GM19467 (cell line): Measurements from ENCODE around the gene PPEF1.

Experiments
- ATAC-seq: cut with Tn5 transposase; IDR thresholded peaks from one replicate; pipeline ENCODE4 v1.9.1; 2021; ENCODE audit warnings: mild to moderate bottlenecking, moderate library complexity; ENCODE audit not compliant: unreplicated experiment

PPEF1 gene, protein sequence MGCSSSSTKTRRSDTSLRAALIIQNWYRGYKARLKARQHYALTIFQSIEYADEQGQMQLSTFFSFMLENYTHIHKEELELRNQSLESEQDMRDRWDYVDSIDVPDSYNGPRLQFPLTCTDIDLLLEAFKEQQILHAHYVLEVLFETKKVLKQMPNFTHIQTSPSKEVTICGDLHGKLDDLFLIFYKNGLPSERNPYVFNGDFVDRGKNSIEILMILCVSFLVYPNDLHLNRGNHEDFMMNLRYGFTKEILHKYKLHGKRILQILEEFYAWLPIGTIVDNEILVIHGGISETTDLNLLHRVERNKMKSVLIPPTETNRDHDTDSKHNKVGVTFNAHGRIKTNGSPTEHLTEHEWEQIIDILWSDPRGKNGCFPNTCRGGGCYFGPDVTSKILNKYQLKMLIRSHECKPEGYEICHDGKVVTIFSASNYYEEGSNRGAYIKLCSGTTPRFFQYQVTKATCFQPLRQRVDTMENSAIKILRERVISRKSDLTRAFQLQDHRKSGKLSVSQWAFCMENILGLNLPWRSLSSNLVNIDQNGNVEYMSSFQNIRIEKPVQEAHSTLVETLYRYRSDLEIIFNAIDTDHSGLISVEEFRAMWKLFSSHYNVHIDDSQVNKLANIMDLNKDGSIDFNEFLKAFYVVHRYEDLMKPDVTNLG

DNA sequence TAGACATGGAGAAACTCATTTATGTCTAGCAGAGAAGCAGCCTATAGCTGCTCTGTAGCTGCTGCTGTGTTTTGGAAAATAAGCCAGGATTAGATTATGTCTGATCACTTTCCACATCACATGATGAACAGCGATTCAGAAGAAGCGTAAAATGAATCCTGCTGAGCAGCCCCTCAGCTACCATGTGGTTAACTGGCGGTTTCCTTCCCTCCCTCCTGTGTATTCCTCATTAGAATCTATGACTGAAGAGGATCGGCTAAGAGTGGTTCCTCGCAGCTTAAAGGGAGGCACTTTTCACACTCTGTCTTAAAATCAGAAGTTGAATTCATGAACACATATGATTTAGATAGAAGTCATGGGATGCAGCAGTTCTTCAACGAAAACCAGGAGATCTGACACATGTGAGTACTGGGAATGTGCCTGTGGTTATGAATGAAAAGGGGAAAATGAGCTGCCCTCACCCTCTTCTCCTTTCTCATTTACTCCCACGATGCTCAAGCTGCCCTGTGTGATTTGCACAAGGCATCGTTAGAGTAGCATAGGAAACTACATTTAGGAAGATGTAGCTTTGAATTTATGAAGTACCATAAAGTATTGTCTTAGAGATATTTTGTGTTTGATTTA is at the start of gene PPEF1:
PPEF1 (plus strand) TSS at position 220 of the 624 bp plus-strand sequence; CDS start at position 356, 136 bp downstream.
- no peak for ATAC-seq

DNA sequence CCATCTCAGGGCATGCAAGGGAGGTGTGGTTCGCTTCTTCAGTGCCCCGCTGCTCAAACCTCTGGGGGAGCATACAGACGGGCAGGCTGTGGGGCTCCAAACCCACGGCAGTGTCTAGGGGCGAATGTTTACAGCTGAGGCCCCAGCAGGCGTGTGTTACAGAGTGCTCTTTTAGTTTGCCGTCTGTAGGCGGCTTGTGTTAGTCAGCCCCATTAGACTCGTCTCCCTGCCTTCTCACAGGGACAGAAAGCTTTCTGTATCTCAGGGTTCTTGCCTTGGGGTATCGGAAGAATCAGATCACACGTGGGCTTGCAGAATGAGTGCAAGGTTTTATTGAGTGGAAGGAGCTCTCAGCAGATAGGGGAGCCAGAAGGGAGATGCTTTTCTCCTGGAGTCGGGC is 46.2 kb upstream of the PPEF1 start:
- ATAC-seq: no peak

DNA sequence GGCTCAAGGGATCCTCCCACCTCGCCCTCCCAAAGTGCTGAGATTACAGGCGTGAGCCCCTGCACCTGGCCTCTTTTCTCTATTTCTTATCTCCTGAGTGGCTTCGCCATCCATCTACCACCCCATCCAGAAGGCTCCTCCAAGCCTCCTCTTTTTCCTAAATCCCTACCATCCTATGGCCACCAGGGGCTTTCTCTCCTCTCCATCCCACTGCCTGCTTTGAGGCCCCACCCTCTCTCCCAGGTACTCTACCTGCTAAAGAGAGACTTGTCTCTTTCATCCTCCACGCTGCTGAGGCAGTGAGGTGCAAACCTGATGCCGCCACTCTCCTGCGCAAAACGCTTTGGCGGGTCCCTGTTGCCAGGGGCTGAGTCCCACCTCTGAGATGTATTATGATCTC is 42.5 kb upstream of the PPEF1 start:
- ATAC-seq: no peak

DNA sequence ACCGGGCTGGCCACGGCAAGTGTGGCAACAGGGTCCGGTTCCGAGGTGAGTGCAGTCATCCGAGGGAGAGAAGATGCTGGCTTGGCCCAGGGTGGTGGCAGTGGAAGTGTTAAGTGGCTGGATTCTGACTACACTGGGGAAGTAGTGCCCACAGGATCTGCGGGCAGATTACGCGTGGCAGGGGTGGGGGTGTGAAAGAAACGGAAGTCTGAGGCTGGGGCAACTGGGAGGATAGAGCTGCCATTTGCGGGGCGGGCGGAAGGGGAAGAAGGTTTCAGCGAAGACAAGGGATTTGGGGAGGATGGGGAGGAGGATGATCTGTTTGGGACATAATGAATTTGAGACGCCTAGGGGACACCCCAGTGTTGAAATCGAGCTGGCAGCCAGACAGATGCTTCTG is 40.8 kb upstream of the PPEF1 start:
- ATAC-seq: no peak

DNA sequence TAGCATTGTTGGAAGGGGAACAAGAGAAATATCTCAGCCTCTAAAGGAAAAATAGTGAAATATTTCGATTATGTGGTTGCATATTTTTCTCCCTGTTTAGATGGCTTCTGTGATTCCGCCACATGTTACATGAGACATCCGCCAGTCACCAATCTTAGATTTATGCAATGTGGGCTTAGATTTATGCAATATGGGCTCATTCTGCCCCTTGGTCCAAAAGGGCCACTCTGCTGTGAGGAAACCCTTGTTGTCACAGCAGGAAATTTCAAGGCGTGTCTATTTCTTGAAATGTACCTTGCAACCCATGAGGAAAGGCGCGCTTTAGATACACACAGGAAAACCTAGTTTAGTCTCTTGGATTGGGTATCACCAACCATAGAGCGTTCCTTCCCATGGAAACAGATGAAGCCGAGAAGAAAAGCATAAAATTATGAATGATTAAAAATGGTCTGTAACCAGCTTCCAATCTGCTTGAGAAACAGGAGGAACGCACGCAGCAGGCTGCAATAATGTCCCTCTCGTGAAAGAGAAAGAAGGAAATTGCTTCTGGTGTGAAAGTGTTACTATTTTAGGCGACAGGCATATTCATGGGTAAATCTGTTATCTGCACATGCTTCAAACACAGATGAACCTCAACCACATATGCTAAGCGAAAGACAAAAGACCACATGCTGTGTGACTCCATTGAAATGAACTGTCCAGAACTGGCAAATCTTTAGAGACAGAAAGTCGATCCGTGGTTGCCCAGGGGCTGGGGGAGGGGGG is 39.2 kb upstream of the PPEF1 start:
- no peak for ATAC-seq

DNA sequence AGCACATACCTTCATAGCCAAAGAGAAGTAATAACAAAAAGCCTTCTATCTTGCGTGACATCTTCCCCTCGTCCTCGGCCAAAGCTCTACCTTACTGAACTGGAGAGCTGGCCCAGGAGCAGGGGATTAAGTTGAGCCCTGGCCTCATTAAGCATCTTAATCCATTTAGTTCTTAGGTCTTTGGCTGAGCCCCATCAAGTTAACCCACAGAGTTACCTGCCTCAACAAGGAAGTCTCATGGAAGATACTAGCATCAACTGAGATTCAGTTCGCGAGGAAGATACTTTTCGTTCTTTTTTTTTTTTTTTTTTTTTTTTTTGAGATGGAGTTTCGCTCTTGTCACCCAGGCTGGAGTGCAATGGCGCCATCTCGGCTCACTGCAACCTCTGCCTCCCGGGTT is 35.4 kb upstream of the PPEF1 start, which contains the start of gene RS1:
RS1 (minus strand) TSS at position 101 of the 400 bp plus-strand sequence; CDS start at position 61, 40 bp downstream.
- no peak for ATAC-seq

DNA sequence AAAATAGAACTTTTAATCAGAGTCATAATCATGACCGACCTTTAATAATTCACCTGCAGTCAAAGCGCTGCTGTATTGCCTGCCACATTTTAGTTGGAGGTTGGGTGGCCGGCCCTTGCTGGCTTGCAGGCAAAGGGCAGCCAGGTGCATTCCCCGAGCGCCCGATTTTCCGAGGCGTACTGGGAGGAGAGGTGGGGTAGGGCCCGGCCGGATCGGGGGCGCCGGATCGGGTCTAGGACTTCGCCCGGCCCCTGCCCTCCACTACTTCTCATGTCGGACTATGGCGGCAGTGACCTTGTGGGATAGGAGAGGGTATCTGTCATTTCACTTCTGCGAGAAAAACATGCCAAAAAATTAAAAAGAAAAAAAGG is 33.0 kb upstream of the PPEF1 start:
- peak; percentile 25 for ATAC-seq

DNA sequence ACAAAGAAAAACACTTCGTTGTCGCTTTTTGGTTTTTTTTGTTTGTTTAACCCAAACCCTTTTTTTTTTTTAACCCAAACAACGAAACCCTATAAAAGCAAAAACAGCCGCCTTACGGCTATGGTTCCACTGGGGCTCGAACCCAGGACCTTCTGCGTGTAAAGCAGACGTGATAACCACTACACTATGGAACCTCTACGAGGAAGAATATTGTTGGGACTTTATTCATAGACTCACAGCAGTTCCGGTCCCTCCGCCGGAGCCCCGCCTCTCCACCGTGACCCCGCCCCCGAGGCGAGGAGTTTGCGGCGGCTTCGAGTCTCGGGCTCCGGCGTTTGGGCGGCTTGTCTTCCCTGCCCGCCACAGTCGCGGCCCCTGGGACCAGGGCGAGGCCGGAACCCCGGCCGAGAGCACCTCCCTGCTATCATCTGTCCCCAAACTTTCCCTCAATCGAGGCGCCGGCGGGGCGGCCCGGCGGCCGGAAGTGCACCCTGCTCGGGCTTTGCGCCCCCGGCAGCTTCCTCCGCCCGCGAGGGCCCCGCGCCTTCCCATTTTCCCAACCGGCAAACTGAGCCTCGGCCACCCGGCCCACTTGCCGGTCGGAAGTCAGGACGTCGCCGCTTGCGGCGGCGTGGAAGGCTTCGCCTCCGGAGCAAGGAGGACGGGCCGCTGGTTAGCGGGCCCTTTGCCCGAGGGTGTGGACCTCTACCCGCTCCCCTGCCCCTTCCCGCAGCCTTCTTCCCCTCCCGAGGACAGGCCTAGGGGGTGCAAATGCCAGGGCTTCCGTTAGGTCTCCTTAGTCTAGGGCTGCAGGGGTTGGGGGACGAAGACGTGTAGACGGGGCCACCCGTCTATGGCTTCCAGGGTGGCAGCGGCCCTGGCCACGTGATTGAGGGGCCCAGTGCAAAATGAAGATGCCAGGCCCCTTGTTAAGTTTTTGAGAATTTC is 32.4 kb upstream of the PPEF1 start:
- ATAC-seq: peak; percentile 83

DNA sequence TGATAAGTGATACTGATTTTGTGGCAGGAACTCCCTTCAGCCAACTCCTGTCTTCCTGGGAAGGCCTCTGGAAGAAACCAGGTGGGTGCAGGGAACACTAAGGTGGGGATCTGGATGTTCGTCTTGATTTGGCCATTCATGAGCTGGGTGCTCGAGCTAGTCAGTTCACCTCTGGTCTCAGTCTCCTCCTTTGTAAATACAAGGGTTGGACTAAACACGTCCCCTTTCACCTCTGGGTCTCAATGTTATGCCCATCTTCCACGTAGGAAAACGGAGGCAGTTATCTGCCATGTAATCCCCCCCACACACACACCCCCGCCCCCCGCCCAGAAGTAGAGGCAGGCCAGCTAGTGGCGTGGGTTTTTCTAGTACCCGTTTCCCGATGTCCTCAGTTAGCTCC is 31.4 kb upstream of the PPEF1 start:
- no peak for ATAC-seq

DNA sequence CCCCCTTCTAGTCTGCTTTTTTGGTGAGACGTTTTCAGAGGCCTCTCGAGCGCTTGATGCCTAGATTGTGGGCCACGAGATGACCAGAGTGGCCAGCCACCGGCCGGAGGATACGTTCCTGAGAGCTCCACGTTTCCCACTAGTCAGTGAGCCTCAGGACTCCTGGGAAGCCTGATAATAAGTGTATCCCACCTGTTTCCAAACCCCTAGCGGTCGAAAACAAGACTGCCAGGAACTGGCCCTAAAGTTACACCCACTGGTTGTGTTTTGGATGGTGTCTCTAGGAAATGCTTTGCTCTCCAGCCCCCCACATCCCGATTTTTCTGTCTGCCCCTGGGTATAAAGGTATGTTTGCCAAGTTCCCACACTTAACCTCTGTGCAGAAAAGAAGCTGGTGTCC is 31.0 kb upstream of the PPEF1 start:
- ATAC-seq: no peak

DNA sequence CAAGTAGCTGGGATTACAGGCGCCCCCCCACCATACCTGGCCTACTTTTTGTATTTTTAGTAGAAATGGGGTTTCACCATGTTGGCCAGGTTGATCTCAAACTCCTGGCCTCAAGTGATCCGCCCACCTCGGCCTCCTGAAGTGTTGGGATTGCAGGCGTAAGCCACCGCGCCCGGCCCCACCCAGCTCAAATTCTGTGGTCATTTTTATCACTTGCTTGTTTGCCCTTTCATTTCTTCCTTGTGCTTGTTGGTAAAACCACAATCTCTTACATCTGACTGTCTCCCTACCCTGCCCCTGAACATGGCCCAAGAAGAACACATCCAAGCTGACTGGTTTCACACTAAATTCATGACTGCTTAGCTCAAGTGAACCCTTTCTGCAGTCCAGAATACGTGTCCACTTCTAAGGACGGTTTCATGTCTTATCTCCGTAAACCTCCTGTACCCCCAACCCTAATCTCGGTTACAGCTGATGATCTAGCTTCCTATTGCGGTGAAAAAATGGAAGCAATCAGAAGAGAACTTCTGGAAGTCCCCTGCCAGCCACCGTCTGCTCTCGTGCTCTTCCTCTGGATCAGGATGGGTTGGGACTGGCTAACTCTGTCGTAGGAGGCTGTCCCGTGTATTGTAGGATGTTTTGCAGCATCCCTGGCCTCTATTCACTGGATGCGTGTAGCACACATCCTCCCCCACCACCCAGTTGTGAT is 30.1 kb upstream of the PPEF1 start:
- no peak for ATAC-seq

DNA sequence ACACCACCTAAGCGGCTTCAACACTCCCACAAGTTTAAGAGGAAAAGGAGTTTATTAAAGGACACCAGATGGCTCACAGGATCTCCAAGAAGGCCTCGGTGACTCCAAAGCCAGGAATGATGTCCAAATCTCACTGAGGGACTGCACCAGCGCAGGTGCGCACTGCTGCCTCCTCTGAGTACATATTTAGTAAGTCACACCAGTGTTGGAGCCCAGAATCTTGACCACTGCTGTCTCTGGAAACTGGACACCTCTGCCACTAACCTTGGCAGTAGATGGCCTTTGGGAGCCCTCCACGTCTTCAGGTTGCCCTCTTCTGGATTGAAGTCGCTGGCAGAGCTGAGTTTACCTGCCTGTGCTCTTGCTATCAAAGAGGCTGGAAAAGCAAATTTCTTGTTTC is 25.4 kb upstream of the PPEF1 start:
- ATAC-seq: no peak

DNA sequence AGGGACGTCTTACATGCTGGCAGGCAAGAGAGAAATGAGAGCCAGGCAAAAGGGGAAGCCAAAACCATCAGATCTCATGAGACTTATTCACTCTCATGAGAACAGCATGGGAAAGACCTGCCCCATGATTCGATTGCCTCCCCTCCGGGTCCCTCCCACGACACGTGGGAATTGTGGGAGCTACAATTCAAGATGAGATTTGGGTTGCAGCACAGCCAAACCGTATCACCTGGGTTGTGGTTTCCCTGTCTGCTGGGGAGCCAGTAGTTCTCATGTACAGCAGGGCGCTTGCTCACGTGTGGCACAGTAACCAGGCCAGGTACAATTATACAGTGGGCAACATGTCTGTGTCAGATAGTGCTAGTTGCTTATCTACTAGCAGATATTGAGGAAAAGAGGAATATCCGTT is 24.5 kb upstream of the PPEF1 start:
- ATAC-seq: no peak

DNA sequence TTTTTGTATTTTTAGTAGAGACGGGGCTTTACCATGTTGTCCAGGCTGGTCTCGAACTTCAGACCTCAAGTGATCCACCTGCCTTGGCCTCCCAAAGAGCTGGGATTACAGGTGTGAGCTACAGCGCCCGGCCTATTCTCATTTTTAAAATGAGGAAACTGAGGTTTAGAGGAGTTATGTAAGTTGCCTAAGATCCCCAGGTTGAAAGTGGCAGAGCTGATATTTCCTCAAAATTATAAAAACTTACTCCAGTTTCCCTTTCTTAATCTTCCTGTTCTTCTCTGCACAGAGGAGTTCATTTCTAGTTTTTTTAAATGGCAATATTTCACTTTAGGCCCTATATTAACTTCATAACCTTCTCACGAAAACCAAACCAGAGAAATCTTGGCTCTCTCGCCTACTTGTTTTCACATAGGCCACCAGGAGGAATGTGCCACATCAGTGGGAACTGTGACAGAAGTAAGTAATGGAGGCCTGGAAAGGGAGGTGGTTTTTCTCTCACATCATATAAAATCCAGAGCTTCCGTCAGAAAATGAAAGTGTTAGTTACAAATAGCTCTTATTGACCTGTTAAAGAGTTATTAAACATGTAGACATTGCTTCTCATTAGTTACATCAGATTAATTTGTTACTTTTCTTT is 19.5 kb upstream of the PPEF1 start:
- ATAC-seq: no peak

DNA sequence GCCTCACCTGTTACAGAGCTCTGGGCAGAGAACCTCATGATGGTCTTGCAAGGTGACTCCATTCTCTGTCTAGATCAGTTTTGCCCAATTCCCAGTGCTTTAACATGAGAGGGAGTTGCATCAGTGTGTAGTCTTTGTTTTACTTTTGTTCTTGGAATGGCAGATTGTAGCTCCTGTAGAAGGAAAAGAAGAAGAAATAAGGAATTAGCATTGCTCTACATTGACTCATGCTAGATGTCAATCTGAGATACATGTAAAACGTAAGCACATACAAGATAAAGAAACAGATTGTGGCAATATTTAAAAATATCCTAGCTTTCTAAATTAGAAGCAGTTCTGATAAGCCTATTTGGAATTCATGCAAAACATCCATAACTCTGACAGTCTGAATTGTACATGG is 16.0 kb upstream of the PPEF1 start:
- no peak for ATAC-seq

DNA sequence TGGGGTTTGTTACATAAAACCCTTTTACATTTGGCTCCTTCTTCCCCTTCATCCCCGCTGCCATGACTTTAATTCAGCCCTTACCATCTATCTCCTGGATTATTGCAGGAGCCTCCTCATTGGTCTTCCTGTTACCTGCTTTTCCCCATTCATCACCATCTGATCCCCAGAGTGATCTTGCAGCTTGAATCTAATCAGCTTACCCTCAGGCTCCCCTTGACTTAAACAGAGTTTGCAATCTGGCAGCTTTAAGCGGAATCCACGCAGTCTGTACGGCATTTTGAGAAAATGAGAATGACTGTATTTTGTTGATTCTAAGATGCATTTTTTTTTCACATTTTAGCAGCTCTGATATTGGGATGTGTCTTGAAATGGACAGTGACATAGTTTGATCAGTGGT is 14.9 kb upstream of the PPEF1 start:
- no peak for ATAC-seq

DNA sequence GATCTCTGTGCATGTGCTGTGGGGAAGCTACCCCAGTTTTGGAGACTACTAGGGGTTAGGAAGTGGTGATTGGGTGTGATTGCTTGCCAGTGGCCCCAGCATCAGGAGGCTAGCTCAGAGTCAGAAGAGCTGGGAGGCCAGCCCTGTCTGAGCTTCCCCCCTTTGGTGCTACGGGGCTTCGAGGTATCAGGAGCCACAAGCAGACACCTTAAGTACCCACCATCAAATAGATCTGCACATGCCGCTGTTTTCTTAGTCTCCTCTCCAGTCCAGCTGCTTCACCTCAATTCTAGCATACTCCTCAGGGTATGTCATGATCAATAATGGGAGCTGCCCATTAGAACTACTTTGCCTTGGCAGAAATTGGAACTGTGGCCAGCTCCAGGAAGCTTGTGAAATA is 10.8 kb upstream of the PPEF1 start:
- ATAC-seq: no peak

DNA sequence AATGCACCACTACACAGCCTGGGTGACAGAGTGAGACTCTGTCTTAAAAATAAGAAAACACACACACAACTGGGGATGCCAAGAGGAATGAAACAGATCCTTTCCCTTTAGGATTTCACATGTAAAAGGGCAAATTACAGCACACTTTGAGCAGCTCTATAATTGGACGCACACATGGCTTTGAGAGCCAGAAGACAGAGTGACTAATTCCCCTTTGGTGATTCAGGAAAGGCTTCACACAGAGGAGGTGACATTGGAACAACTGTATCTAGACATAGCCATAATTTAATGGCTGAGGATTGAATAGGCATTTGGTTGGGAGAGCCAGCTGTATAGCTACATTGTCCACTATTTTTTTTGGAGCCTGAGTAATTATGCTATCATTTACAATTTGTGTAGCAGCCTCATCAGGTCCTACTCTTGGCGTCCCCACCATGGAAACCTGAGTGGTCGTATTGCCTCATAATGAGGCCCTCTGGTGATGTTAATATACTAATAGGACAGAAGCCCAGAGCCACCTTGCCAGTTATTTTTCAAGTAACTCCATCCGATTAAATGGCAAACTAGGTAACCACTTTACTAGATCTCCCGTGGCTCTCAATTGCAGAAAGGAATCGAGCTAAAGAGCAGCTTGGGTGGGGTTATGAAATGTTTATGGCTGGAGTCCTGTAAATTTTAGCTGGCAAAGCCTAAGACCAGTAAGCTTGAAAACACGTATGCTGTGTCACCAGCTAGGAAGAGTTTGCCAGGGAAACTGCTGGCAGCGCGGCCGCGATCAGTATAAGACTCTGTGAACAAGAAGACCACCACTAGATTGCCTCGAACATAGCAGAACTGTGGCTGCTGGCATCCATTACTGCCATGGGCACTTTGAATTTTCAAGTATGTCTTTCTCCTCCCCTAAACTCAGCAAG is 8.5 kb upstream of the PPEF1 start:
- no peak for ATAC-seq
